Islet of Langerhans (tissue), 1 donor: ENCODE data around the gene DRICH1.
"Not testable (repeated sequence)": the region's sequence is repeated elsewhere in the genome, so short reads cannot be mapped to it uniquely, and the experiment has no call there.

Experiments
- FAIRE-seq: peaks from one replicate; lab custom pipeline; 2011; peaks lifted over from hg19 to GRCh38; lab: Jason Lieb, UNC

DRICH1 gene

DNA sequence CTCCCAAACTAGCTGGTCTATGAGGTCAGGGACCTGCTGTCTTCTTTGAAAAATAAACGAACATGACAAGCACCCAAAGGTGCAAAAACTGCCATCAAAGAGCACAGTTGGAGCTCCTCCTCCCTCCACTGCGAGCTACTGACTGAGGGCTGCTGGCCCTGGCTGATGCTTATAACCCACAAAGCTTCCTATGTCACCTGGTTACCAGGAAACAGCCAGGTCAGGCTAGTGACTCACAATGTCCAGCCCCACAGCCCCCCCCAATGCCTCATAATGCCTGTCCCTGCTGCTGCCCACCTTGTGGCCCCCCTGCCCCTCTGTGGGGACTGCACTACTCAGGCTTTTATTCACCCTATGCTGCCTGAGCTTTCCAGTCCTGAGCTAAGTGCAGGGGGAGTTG, at the start of gene DRICH1:
Gene DRICH1, minus strand, starts transcription at position 144 of the 400 bp plus-strand sequence. CDS start 298 bp downstream, outside the sequence.
- FAIRE-seq: no peak

GRCh38 chr22:23681026-23681809, 49.1 kb upstream of the DRICH1 start:
- no peak for FAIRE-seq

DNA sequence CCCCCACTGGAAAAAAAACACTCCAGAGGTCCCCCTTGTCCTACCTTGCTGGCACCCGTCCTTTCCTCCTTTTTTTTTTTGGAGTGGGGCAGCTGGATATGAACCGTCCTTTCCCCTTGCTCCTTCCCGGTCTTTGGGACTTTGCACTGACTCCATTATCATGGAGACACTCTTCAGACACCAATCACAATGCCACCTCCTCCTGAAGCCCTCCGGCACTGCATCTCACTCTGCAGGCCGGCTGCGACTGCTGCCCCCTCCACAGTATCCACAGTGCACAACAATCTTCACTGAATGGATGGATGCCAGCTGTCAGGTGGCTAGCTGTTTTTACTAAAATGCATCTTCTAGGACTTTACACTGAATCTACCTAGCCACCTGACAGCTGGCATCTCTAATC, 46.0 kb upstream of the DRICH1 start:
- no peak for FAIRE-seq

GRCh38 chr22:23677701-23677995, 45.5 kb upstream of the DRICH1 start:
- no peak for FAIRE-seq

DNA sequence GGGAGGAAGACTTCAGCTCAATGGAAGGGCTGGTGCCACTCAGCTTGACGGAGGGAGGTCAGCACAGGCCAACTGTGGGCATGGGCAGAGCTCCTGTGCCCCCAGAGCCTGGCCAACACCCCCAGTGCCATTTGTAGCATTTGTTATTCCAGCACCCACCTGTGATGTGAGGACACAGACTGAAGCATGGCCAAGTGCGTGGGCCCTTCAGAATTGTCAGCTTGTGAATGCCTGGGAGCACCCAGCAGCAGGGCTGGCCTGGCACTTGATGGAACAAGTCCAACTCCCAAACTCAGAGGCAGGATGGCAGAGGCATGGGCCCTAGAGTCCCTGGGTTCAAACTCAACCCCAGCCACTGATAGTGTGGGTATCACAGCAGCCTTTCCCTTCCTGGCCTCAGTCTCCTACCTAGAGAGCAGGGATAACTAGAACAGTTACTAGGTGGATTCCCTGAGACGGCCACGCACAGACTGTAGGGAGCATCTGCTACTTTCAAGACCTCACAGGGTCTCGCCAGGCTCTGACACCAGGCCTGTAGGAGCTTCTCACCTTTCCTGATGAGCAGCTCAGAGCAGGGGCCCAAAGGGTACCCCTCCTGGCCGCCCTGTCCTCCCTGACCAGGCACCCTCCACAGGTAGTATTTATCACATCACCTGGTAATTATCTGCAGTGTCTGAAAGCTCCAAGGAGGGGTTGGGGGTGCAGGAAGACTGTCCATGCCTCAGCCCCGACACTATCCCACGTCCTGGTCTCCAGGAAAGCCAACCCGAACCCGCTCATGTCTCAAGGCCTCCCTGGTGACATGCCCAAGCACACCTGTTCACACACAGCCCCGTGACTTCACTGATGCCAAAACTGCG, 45.0 kb upstream of the DRICH1 start:
- not testable (repeated sequence) for FAIRE-seq

DNA sequence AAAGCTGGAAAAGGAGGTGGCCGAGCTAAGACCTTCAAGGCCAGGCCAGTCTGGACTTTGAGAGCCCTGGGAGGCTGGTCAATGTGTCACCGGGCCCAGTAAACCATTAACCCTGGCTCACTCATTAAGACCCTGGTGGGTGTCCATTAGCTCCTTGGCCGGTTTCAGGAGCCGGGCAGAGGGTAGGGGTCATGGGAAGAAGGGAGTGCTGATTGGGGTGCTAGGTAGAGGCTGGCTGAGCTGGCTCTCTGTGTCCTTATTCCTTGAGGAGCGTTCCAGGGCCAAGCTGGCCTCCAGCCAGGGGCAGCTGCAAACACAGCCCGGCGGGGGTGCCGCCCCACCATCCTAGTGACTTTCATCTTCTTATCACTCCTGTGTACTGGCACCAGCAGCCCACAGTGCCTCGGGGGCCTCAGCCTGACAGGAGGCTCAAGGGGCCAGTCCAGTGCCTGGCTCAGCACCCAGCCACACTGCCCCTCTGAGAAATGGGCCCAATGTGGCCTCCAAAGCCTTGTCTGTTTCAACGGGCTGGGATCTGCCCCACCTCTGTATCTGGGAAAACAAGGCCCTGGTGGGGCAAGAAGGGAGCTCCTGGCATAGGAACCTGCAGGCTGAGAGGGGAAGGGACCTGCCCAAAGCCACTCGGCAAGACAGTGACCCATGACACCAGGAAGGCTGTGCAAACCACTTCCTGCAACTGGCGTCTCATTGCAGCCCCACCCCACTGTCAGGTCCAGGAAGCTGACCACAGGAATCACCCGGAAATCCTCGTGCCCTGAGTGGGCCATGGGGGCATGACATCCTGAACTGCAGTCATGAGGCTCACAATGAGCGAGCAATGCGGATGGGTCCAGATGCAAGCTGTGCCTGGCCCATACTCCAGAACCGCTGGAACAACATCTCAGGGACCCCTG, 43.6 kb upstream of the DRICH1 start:
- FAIRE-seq: no peak

DNA sequence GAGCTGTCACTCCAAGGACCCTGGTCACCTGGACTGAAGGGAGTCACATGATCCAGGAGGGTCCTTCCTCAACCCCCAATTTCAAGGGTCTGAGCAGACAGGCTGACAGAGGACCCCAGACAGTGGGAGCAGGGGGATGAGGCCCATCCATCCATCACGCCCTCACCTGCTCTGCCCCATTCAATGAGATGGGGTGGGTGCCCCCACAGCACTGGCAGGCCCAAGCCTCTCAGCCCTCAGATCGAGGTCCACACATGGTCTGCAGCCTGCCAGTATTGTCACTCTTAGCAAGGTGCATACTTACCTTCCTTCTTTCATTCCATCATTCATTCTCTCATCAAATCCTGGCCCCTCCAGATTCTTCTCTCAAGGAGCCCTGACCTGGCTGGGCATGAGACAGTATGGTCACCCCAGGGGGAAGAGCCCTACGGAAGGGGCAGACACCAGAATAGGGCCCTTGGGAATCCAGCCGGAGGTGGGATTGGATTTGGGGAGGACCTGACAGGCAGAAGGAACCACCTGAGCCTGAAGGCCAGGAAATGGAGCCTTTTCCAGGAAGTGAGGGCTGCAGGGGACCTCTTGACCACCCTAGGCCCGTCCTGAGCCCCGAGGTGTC, 42.9 kb upstream of the DRICH1 start:
- FAIRE-seq: not testable (repeated sequence)

GRCh38 chr22:23673826-23674690, 41.9 kb upstream of the DRICH1 start:
- no peak for FAIRE-seq

GRCh38 chr22:23673050-23673620, 41.0 kb upstream of the DRICH1 start:
- FAIRE-seq: no peak

DNA sequence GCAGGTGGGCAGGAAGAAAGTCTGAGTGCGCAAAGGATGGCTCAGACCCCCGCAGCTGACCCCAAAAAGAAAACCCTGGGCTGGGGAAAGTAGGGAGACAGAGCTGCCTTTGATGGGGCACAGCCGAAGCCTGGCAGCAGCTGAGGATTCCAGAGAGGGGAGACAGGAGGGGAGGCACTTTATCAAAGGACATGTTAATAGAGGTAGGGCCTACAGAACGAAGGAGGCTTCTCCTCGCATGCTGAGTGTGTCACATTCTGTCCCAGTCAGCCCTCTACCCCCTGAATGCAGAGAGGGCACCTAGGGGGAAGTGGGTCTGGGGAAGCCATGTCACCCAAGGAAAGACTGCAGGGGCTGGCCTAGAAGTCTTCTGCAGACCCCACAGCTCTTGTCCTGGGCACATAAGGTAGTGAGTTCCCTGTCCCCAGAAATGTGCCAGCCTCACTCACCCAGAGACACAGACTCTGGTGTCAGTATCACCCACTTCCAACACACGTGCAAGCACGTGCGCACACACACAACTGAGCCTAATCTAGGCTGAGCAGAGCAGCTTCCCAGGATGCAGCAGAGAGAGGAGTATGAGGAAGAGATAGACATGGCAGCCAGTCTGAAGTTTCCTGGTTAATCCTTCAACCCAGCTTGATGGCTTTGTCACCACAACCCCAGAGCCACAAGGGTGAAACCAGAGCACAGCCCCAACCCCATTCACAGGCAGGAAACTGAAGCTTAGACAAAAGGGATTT, 40.4 kb upstream of the DRICH1 start:
- FAIRE-seq: not testable (repeated sequence)

DNA sequence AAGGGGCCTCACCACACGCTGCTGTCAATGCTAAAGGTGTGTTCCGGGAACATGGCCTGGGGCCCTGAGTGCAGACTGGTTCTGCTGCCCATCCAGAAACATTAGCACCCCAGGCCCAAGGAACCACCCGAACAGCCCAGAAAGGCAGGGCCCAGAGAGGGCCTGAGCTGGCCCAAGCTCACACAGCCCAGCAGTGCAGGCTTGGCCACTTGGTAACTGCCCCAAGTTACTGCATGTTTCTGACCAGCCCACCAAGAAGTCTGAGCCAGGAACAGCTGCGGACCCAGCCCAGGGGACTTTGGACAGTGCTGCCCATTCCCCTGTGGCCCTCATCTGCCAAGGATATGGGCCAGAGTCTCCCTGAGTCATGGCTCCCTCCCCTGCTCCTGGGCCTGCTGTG, 39.3 kb upstream of the DRICH1 start:
- not testable (repeated sequence) for FAIRE-seq

GRCh38 chr22:23670378-23671295, 38.5 kb upstream of the DRICH1 start:
- no peak for FAIRE-seq

DNA sequence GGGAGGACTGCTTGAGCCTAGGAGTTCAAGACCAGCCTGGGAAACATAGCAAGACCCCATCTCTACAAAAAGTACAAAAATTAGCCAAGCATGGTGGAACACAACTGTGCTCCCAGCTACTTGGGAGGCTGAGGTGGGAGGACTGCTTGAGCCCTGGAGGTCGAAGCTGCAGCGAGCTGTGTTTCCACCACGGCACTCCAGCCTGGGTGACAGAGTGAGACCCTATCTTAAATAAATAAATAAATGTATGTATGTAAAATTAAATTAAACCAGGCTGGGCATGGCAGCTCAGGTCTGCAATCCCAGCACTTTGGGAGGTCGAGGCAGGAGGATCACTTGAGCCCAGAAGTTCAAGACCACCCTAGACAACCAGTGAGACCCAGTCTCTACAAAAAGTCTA, 28.3 kb upstream of the DRICH1 start:
- not testable (repeated sequence) for FAIRE-seq

DNA sequence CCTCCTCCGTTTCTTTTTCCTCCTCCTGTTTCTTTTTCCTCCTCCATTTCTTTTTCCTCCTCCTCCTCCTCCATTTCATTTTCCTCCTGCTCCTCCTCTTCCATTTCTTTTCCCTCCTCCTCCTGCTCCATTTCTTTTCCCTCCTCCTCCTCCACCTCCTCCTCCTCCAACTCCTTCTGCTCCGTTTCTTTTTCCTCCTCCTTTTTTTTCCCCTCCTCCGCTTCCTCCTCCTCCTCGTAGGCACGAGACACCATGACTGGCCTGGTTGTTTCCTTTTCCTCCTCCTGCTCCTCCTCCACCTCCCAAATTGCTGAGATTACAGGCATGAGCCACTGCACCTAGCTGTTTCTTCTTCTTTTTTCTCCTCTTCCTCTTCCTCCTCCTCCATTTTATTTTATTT, 25.6 kb upstream of the DRICH1 start:
- no peak for FAIRE-seq

- no peak for FAIRE-seq
Measured at GRCh38 chr22:23655891-23656475, 23.9 kb upstream of the DRICH1 start.

- no peak for FAIRE-seq
Measured at GRCh38 chr22:23652711-23653110, 20.6 kb upstream of the DRICH1 start.

- no peak for FAIRE-seq
Measured at GRCh38 chr22:23652286-23652685, 20.2 kb upstream of the DRICH1 start.

GRCh38 chr22:23651676-23652075, 19.6 kb upstream of the DRICH1 start:
- FAIRE-seq: no peak
